Activated CD8-positive, alpha-beta T cell treated with anti-CD3 and anti-CD28 coated beads for 36 hours (primary cell): ENCODE results near the gene GPR55. TPM values are rescaled to one million over a fixed set of nuclear protein-coding genes. Genes with fewer than 3 reads are reported as not detected.

Experiments
- ATAC-seq: fragments of 200-7000 bp; cut with Tn5 transposase; one replicate; pipeline ENCODE4 v1.10.0; 2021; ENCODE audit warnings: mild to moderate bottlenecking, moderate library complexity
- CTCF ChIA-PET: fragments of 350-600 bp; sonication (Branson Sonifier 250); formaldehyde crosslinking; loops from one replicate; lab custom pipeline; 2021; ENCODE audit warnings: antibody characterized with exemption; lab: Charles Lee
- POLR2A ChIA-PET: fragments of 350-600 bp; sonication (Branson Sonifier 250); formaldehyde crosslinking; loops from one replicate; lab custom pipeline; 2021; ENCODE audit warnings: antibody characterized with exemption; lab: Charles Lee
- DNase-seq: peaks from one replicate; pipeline ENCODE4 v3.0.0-alpha.2; 2020
- H3K27ac Mint-ChIP-seq: one replicate; pipeline ENCODE4 v1.8.0; 2021; ENCODE audit warnings: mild to moderate bottlenecking, mixed read lengths
- H3K27me3 Mint-ChIP-seq: one replicate; pipeline ENCODE4 v1.8.0; 2021; ENCODE audit warnings: mixed read lengths
- H3K36me3 Mint-ChIP-seq: one replicate; pipeline ENCODE4 v1.8.0; 2021; ENCODE audit warnings: low read depth, mixed read lengths
- H3K4me1 Mint-ChIP-seq: one replicate; pipeline ENCODE4 v1.8.0; 2021; ENCODE audit warnings: low read depth, mixed read lengths
- H3K4me3 Mint-ChIP-seq: one replicate; pipeline ENCODE4 v1.8.0; 2021; ENCODE audit warnings: mild to moderate bottlenecking, moderate library complexity, mixed read lengths
- H3K9me3 Mint-ChIP-seq: one replicate; pipeline ENCODE4 v1.8.0; 2021; ENCODE audit warnings: mixed read lengths
- intact Hi-C: fragments of 100-400 bp; cut with micrococcal nuclease; formaldehyde crosslinking; loops from one replicate; pipeline ENCODE4 v1.10.0; 2022
- total RNA-seq, 2 experiments: library from RNA; stranded (reverse); gene quantifications; one replicate each; pipeline ENCODE4 v1.2.3, GENCODE V29; 2021
- TF ChIP-seq, protein P1 (sequence below): fragments of 200-600 bp; IDR thresholded peaks from one replicate; pipeline ENCODE4 v1.8.0; 2022; ENCODE audit warnings: antibody characterized with exemption, mild to moderate bottlenecking

Gene GPR55
- total RNA-seq, 2 experiments from 2014 or later: 5.0 to 5.3 TPM

DNA sequence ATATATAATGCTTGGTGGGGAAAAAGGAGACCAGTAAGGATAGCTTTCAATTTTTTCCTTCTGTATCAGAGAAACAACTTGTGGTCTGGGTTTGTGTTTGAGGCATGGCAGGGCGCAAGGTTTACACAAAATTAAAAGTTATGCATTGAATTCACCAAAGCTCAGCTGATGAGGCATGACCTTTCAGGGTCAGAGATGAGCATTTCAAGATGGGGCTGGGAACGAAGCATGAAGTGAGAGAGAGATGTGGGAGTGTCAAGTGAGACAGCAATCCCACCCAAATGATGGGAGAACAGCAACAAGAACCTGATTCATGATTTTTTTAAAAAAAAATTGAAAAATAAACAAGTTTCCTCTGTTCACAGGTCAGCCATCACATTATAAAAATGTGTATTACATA is 4.9 kb downstream of the GPR55 start:
- H3K4me3 Mint-ChIP-seq: peak overlapping the region; percentile 51
- intact Hi-C loops: no loop called here
- peaks cover 2% of the 10 kb centered on the region for H3K27me3 Mint-ChIP-seq
- no peaks in the 10 kb centered on the region for H3K9me3 Mint-ChIP-seq
- TF ChIP-seq, protein P1, sequence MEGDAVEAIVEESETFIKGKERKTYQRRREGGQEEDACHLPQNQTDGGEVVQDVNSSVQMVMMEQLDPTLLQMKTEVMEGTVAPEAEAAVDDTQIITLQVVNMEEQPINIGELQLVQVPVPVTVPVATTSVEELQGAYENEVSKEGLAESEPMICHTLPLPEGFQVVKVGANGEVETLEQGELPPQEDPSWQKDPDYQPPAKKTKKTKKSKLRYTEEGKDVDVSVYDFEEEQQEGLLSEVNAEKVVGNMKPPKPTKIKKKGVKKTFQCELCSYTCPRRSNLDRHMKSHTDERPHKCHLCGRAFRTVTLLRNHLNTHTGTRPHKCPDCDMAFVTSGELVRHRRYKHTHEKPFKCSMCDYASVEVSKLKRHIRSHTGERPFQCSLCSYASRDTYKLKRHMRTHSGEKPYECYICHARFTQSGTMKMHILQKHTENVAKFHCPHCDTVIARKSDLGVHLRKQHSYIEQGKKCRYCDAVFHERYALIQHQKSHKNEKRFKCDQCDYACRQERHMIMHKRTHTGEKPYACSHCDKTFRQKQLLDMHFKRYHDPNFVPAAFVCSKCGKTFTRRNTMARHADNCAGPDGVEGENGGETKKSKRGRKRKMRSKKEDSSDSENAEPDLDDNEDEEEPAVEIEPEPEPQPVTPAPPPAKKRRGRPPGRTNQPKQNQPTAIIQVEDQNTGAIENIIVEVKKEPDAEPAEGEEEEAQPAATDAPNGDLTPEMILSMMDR: no peak
- H3K36me3 Mint-ChIP-seq: peaks cover 7% of the 10 kb centered on the region
- ChIA-PET CTCF (interaction anchor here (0.9 to 5.2 kb wide), 11 partner anchors 12 to 96 kb away, joined by 3 to 22 read pairs (median 6); no protein-coding TSS in a partner anchor), POLR2A (interaction anchor here (0.9 to 10.0 kb wide), 6 partner anchors 11 to 65 kb away, joined by 3 to 86 read pairs (median 5); no protein-coding TSS in a partner anchor)
- H3K27ac Mint-ChIP-seq: peak overlapping the region; percentile 76
- peak; percentile 56 for DNase-seq
- peaks cover 88% of the 10 kb centered on the region for H3K4me1 Mint-ChIP-seq
- no peak for ATAC-seq

DNA sequence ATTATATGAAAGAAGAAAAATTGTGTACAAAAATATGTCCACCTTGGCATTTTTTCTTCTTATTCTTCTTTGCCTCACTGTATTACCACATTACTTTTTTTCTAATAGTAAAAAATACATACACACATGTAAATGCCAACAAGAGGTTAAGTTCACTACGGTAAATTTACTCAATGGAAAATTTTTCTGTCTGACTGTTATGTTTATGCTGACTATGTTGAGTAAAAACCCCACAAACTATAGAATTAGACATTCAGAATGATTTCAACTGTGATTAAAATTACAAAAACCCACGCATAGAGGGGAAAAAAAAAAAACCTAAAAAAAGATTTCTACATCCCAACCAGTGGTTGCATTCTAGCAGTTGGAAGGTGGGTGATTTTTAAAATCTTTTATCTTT is 5.4 kb downstream of the GPR55 start:
- ChIA-PET CTCF (interaction anchor here (0.9 to 5.2 kb wide), 8 partner anchors 12 to 71 kb away, joined by 3 to 22 read pairs (median 6); no protein-coding TSS in a partner anchor), POLR2A (interaction anchor here (1.1 to 10.0 kb wide), 6 partner anchors 9 to 65 kb away, joined by 3 to 86 read pairs (median 5); no protein-coding TSS in a partner anchor)
- DNase-seq (no peak), ATAC-seq (peak; percentile 12)
- intact Hi-C loops: no loop called here
- TF ChIP-seq, protein P1: no peak
- H3K9me3 Mint-ChIP-seq: no peaks in the 10 kb centered on the region
- H3K4me3 Mint-ChIP-seq: peak overlapping the region; percentile 51
- peaks cover 2% of the 10 kb centered on the region for H3K27me3 Mint-ChIP-seq
- peaks cover 8% of the 10 kb centered on the region for H3K36me3 Mint-ChIP-seq
- H3K27ac Mint-ChIP-seq: peak overlapping the region; percentile 76
- H3K4me1 Mint-ChIP-seq: peaks cover 88% of the 10 kb centered on the region

DNA sequence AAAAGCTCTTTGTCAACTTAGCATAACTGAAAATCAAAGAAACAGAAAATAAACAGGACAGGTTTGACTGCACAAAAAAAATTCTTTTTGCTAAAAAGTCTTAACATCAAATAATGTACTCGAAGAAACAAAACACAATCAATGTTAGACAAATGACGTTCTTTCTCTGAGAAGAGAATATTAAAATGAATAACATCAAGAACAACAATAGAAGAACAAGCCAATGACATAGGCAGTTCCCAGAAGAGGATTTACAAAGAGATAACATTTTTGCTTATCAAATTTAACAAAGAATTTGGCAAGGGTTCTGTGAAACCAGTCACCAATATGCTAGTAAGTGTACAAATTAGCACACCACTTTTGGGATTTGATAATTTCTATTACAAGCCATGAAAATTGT is 5.8 kb downstream of the GPR55 start:
- POLR2A ChIA-PET: interaction anchor here (1.2 to 1.8 kb wide), 4 partner anchors 9 to 22 kb away, joined by 3 read pairs; no protein-coding TSS in a partner anchor
- peak overlapping the region; percentile 46 for H3K4me3 Mint-ChIP-seq
- no peaks in the 10 kb centered on the region for H3K9me3 Mint-ChIP-seq
- intact Hi-C loops: no loop called here
- H3K36me3 Mint-ChIP-seq: peaks cover 9% of the 10 kb centered on the region
- peaks cover 85% of the 10 kb centered on the region for H3K4me1 Mint-ChIP-seq
- DNase-seq (no peak), ATAC-seq (no peak)
- CTCF ChIA-PET: interaction anchor here (1.3 to 5.2 kb wide), 4 partner anchors 14 to 68 kb away, joined by 3 to 22 read pairs (median 9); no protein-coding TSS in a partner anchor
- TF ChIP-seq, protein P1: no peak
- H3K27ac Mint-ChIP-seq: peak overlapping the region; percentile 85
- H3K27me3 Mint-ChIP-seq: peaks cover 2% of the 10 kb centered on the region

DNA sequence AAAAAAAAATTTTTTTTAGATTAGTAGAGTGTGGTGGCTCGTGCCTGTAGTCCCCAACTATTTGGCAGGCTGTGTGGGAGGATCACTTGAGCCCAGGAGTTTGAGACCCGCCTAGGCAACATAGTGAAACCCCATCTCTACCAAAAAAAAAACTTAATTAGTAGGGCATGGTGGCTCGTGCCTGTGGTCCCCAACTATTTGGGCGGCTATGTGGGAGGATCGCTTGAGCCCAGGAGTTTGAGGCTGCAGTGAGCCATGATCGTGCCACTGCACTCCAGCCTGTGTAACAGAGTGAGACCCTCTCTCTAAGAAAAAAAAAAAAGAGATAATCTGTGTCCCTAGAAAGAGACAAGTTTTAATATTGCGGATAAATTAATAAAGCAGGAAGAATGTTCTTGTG is 8.8 kb downstream of the GPR55 start:
- intact Hi-C loops: no loop called here
- Mint-ChIP-seq H3K27ac (peak overlapping the region; percentile 68), H3K9me3 (no peaks in the 10 kb centered on the region), H3K27me3 (peaks cover 2% of the 10 kb centered on the region), H3K4me1 (peaks cover 69% of the 10 kb centered on the region), H3K36me3 (peaks cover 6% of the 10 kb centered on the region), H3K4me3 (peak overlapping the region; percentile 26)
- ChIA-PET POLR2A (interaction anchor here (0.9 kb wide), 1 partner anchor 91 kb away, joined by 3 read pairs; no protein-coding TSS in a partner anchor), CTCF (interaction anchor here (1.0 to 4.9 kb wide), 3 partner anchors 13 to 92 kb away, joined by 3 to 40 read pairs (median 5); no protein-coding TSS in a partner anchor)
- peak; percentile 14 for ATAC-seq
- TF ChIP-seq, protein P1: no peak
- DNase-seq: peak; percentile 23

DNA sequence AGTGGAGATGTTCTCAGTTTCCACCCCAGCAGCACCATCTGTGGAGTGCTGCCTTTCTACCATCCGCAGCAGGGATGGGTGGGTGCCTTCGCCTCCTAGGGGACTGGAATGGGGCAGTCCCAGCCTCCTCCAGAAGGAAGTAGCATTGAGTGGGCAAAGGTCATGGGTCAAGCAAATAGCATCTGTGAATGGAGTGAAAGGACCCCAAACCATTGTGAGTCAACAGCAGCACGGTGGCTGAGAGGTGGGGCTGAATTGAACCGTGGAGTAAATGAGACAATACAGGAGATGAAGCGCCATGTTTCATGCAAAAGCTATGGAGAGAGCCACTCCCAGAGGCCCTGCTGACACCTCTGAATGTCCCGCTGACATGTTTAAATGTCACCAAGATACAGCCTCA is 9.7 kb downstream of the GPR55 start:
- Mint-ChIP-seq H3K4me1 (peaks cover 68% of the 10 kb centered on the region), H3K36me3 (peaks cover 12% of the 10 kb centered on the region), H3K4me3 (no peak overlapping the region), H3K9me3 (no peaks in the 10 kb centered on the region), H3K27me3 (peaks cover 2% of the 10 kb centered on the region), H3K27ac (peak overlapping the region; percentile 70)
- ATAC-seq (no peak), DNase-seq (peak; percentile 12)
- TF ChIP-seq, protein P1: no peak
- POLR2A ChIA-PET: interaction anchor here (0.7 to 1.7 kb wide), 5 partner anchors 9 to 92 kb away, joined by 3 to 4 read pairs (median 4); partner anchors contain the start of gene GPR55
- CTCF ChIA-PET: interaction anchor here (1.4 to 20.9 kb wide), 3 partner anchors 12 to 91 kb away, joined by 5 to 437 read pairs (median 40); no protein-coding TSS in a partner anchor
- intact Hi-C loops: no loop called here
